ENCODE measurements around the gene CPEB3.

DNA sequence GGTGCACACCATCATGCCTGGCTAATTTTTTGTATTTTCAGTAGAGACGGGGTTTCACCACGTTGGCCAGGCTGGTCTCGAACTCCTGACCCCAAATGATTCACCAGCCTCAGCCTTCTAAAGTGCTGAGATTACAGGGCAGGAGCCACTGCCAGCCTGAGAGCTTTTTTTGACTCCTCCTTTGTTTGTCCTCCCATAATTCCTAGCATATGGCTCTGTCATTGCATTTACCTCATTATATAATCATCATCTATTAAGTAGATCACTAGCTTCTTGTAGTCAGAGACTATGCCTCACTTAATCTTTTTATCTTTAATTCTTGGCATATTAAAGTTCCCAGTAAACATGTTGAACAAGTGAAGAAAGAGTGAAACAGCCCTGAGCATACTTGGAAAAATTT is 82.1 kb downstream of the CPEB3 start:
- TF ChIP-seq, protein P1, sequence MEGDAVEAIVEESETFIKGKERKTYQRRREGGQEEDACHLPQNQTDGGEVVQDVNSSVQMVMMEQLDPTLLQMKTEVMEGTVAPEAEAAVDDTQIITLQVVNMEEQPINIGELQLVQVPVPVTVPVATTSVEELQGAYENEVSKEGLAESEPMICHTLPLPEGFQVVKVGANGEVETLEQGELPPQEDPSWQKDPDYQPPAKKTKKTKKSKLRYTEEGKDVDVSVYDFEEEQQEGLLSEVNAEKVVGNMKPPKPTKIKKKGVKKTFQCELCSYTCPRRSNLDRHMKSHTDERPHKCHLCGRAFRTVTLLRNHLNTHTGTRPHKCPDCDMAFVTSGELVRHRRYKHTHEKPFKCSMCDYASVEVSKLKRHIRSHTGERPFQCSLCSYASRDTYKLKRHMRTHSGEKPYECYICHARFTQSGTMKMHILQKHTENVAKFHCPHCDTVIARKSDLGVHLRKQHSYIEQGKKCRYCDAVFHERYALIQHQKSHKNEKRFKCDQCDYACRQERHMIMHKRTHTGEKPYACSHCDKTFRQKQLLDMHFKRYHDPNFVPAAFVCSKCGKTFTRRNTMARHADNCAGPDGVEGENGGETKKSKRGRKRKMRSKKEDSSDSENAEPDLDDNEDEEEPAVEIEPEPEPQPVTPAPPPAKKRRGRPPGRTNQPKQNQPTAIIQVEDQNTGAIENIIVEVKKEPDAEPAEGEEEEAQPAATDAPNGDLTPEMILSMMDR (IDR thresholded peaks at IDR 0.05): no peak
- TF ChIP-seq POLR2A (IDR thresholded peaks at IDR 0.05): no peak
